HEK293 (cell line): ENCODE data around the gene TMEM88.

Experiments
- KLF16 ChIP-seq: fragments of 450-650 bp; formaldehyde crosslinking; IDR thresholded peaks from 2 replicates; pipeline ENCODE4 v1.5.1; 2017; ENCODE audit warnings: missing biosample characterization, missing genetic modification characterization
- OSR2 ChIP-seq: fragments of 450-650 bp; formaldehyde crosslinking; IDR thresholded peaks from 2 replicates; pipeline ENCODE4 v1.5.1; 2016; ENCODE audit warnings: missing biosample characterization, missing genetic modification characterization
- PBX3 ChIP-seq: sonication (generic); formaldehyde crosslinking; IDR thresholded peaks from 2 replicates; pipeline ENCODE4 v1.8.1; 2022; ENCODE audit warnings: mild to moderate bottlenecking, moderate library complexity, missing genetic modification reagents
- PRDM10 ChIP-seq: fragments of 450-650 bp; formaldehyde crosslinking; IDR thresholded peaks from 2 replicates; pipeline ENCODE4 v1.5.1; 2016; ENCODE audit warnings: missing biosample characterization, missing genetic modification characterization
- RBAK ChIP-seq: fragments of 450-650 bp; formaldehyde crosslinking; IDR thresholded peaks from 2 replicates; pipeline ENCODE4 v1.5.1; 2016; ENCODE audit warnings: missing biosample characterization, missing genetic modification characterization
- REPIN1 ChIP-seq: fragments of 450-650 bp; formaldehyde crosslinking; IDR thresholded peaks from 2 replicates; pipeline ENCODE4 v1.5.1; 2017; ENCODE audit warnings: missing biosample characterization, missing genetic modification characterization, low read depth
- REST ChIP-seq: fragments of 450-650 bp; formaldehyde crosslinking; IDR thresholded peaks from 2 replicates; pipeline ENCODE4 v1.5.1; 2016; ENCODE audit warnings: missing biosample characterization, missing genetic modification characterization
- ZBTB10 ChIP-seq: fragments of 450-650 bp; formaldehyde crosslinking; IDR thresholded peaks from 2 replicates; pipeline ENCODE4 v1.5.1; 2016; ENCODE audit warnings: missing biosample characterization, missing genetic modification characterization
- ZBTB21 ChIP-seq: fragments of 450-650 bp; formaldehyde crosslinking; IDR thresholded peaks from 2 replicates; pipeline ENCODE4 v1.5.1; 2017; ENCODE audit warnings: missing biosample characterization, missing genetic modification characterization
- ZBTB7A ChIP-seq: fragments of 450-650 bp; formaldehyde crosslinking; IDR thresholded peaks from 2 replicates; pipeline ENCODE4 v1.5.1; 2016; ENCODE audit warnings: low read depth, missing biosample characterization, missing genetic modification characterization
- ZEB2 ChIP-seq: fragments of 450-650 bp; formaldehyde crosslinking; IDR thresholded peaks from 2 replicates; pipeline ENCODE4 v1.5.1; 2016; ENCODE audit warnings: missing biosample characterization, missing genetic modification characterization
- ZFP69B ChIP-seq: fragments of 450-650 bp; formaldehyde crosslinking; IDR thresholded peaks from 2 replicates; pipeline ENCODE4 v1.5.1; 2016; ENCODE audit warnings: missing biosample characterization, missing genetic modification characterization
- ZNF341 ChIP-seq: fragments of 450-650 bp; formaldehyde crosslinking; IDR thresholded peaks from 2 replicates; pipeline ENCODE4; 2016; ENCODE audit warnings: low read depth, missing biosample characterization, missing genetic modification characterization
- ZNF366 ChIP-seq: fragments of 450-650 bp; formaldehyde crosslinking; conservative IDR thresholded peaks from 2 replicates; pipeline ENCODE4 v1.5.1; 2016; ENCODE audit warnings: missing biosample characterization, missing genetic modification characterization
- ZNF37A ChIP-seq: fragments of 450-650 bp; IDR thresholded peaks from 2 replicates; pipeline ENCODE4 v1.5.1; 2018; ENCODE audit warnings: missing biosample characterization, missing genetic modification characterization
- ZNF449 ChIP-seq: fragments of 450-650 bp; formaldehyde crosslinking; IDR thresholded peaks from 2 replicates; pipeline ENCODE4 v1.5.1; 2017; ENCODE audit warnings: missing biosample characterization, mild to moderate bottlenecking, missing genetic modification characterization, moderate library complexity
- ZNF610 ChIP-seq: fragments of 450-650 bp; formaldehyde crosslinking; IDR thresholded peaks from 2 replicates; pipeline ENCODE4 v1.5.1; 2016; ENCODE audit warnings: missing biosample characterization, missing genetic modification characterization, borderline replicate concordance
- ZNF639 ChIP-seq: fragments of 450-650 bp; formaldehyde crosslinking; IDR thresholded peaks from 2 replicates; pipeline ENCODE4 v1.5.1; 2016; ENCODE audit warnings: missing biosample characterization, missing genetic modification characterization
- ZNF777 ChIP-seq: fragments of 450-650 bp; formaldehyde crosslinking; IDR thresholded peaks from 2 replicates; pipeline ENCODE4 v1.5.1; 2017; ENCODE audit warnings: missing biosample characterization, missing genetic modification characterization, borderline replicate concordance
- ZNF843 ChIP-seq: fragments of 450-650 bp; formaldehyde crosslinking; IDR thresholded peaks from 2 replicates; pipeline ENCODE4 v1.5.1; 2016; ENCODE audit warnings: missing biosample characterization, missing genetic modification characterization
- ZSCAN30 ChIP-seq: fragments of 450-650 bp; IDR thresholded peaks from 2 replicates; pipeline ENCODE4 v1.5.1; 2018; ENCODE audit warnings: missing biosample characterization, mild to moderate bottlenecking, missing genetic modification characterization, moderate library complexity
- ZSCAN4 ChIP-seq: fragments of 450-650 bp; formaldehyde crosslinking; IDR thresholded peaks from 2 replicates; pipeline ENCODE4 v1.5.1; 2017; ENCODE audit warnings: missing biosample characterization, missing genetic modification characterization

Gene TMEM88

GRCh38 chr17:7856811-7857712 is 2.2 kb downstream of the TMEM88 start, which contains the start of gene NAA38 (continued):
- TF ChIP-seq ZSCAN4 (tag by site-specific recombination) = 0 out of 2 replicates have a peak, but pooled peaks have one; percentile 21
- TF ChIP-seq ZNF777 (tag by site-specific recombination) = peak; percentile 83
- TF ChIP-seq RBAK (tag by site-specific recombination) = no peak
- TF ChIP-seq ZNF610 (tag by site-specific recombination) = 0 out of 2 replicates have a peak, but pooled peaks have one; percentile 13
- TF ChIP-seq ZBTB21 (tag by site-specific recombination) = peak; percentile 37; the same call in 1 of the 2 replicates
- TF ChIP-seq PRDM10 = peak; percentile 87
- peak; percentile 85 for TF ChIP-seq ZNF341 (tag by site-specific recombination)
- peak; percentile 47; the same call in 1 of the 2 replicates for TF ChIP-seq ZSCAN30 (tag by site-specific recombination)
- no peak for TF ChIP-seq OSR2
- 0 out of 2 replicates have a peak, but pooled peaks have one; percentile 22 for TF ChIP-seq ZBTB7A
- TF ChIP-seq PBX3 (CRISPR knock-in tag) = peak; percentile 35; the same call in 1 of the 2 replicates
- 0 out of 2 replicates have a peak, but pooled peaks have one; percentile 11 for TF ChIP-seq REST (tag by site-specific recombination)
- peak; percentile 64; the same call in 1 of the 2 replicates for TF ChIP-seq ZEB2
- 0 out of 2 replicates have a peak, but pooled peaks have one; percentile 6 for TF ChIP-seq ZNF843 (tag by site-specific recombination)
- TF ChIP-seq ZBTB10 (tag by site-specific recombination) = 0 out of 2 replicates have a peak, but pooled peaks have one; percentile 43
- peak; percentile 94 for TF ChIP-seq KLF16
- TF ChIP-seq ZFP69B (tag by site-specific recombination) = peak; percentile 3; the same call in 1 of the 2 replicates
- TF ChIP-seq ZNF366 (tag by site-specific recombination) = 0 out of 2 replicates have a peak, but pooled peaks have one; percentile 12
- 0 out of 2 replicates have a peak, but pooled peaks have one; percentile 27 for TF ChIP-seq ZNF639
- TF ChIP-seq ZNF449 (tag by site-specific recombination) = peak; percentile 45
- no peak for TF ChIP-seq REPIN1 (tag by site-specific recombination)
- no peak for TF ChIP-seq ZNF37A (tag by site-specific recombination)
